Measurements from ENCODE around the gene ENO1. TPM values are rescaled to one million over a fixed set of nuclear protein-coding genes. Genes with fewer than 3 reads are reported as not detected.

Gene ENO1
- total RNA-seq, 4 donors from 2014 or later, result 954 to 1,668 (median 1,315) TPM

GRCh38 chr1:8883491-8883890 is 5.0 kb upstream of the ENO1 start:
- DNase-seq, result no peak
- Histone ChIP-seq H3K9me3 (no peaks in the 10 kb centered on the region), H3K27ac (no peak overlapping the region), H3K4me1 (peaks cover 7 to 36% (median 13%) of the 10 kb centered on the region in 3 donors), H3K36me3 (no peaks in the 10 kb centered on the region), H3K4me3 (no peak overlapping the region), H3K27me3 (no peaks in the 10 kb centered on the region)
- intact Hi-C loops (cut with DNase I), result no loop called here
- WGBS, 2 donors, result 44 to 57% methylated on average over 3 of the region's 3 CpGs
- TF ChIP-seq CTCF (IDR thresholded peaks at IDR 0.05), result no peak
- TF ChIP-seq POLR2A (IDR thresholded peaks at IDR 0.05), result no peak

- no peak for DNase-seq
- Histone ChIP-seq H3K9me3 (no peaks in the 10 kb centered on the region), H3K27me3 (no peaks in the 10 kb centered on the region), H3K27ac (peak overlapping the region; percentile 93 to 100 (median 99)), H3K4me1 (peaks cover 22 to 60% (median 34%) of the 10 kb centered on the region in 3 donors), H3K4me3 (peak overlapping the region in 3 of 4 donors; percentile 76 to 93 (median 88)), H3K36me3 (peaks cover 0 to 13% (median 0%) of the 10 kb centered on the region in 3 donors)
- no peak for TF ChIP-seq POLR2A (IDR thresholded peaks at IDR 0.05)
- TF ChIP-seq CTCF (IDR thresholded peaks at IDR 0.05), result no peak
- intact Hi-C loops (cut with DNase I), result no loop called here
- 19 to 20% methylated on average over 9 of the region's 9 CpGs for WGBS, 2 donors
Observed at GRCh38 chr1:8879922-8880676, 1.6 kb upstream of the ENO1 start.

- no peak for TF ChIP-seq CTCF (IDR thresholded peaks at IDR 0.05)
- no peak for TF ChIP-seq POLR2A (IDR thresholded peaks at IDR 0.05)
- intact Hi-C loops (cut with DNase I), result no loop called here
- WGBS, 2 donors, result 16 to 20% methylated on average over 11 of the region's 11 CpGs
- no peaks in the 10 kb centered on the region for H3K27me3 ChIP-seq
- peaks cover 22 to 66% (median 40%) of the 10 kb centered on the region in 3 donors for H3K4me1 ChIP-seq
- DNase-seq, result no peak
- no peaks in the 10 kb centered on the region for H3K9me3 ChIP-seq
- H3K4me3 ChIP-seq, result peak overlapping the region; percentile 71 to 93 (median 82)
- peaks cover 0 to 19% (median 0%) of the 10 kb centered on the region in 3 donors for H3K36me3 ChIP-seq
- peak overlapping the region; percentile 93 to 100 (median 99) for H3K27ac ChIP-seq
Observed at GRCh38 chr1:8879464-8879921, 1.0 kb upstream of the ENO1 start.

GRCh38 chr1:8878698-8879463 is 395 bp upstream of the ENO1 start:
- WGBS, 2 donors, result 0% methylated on average over 8 of the region's 82 CpGs; no CpG with 5 or more reads in 1 of the 2 donors
- no peaks in the 10 kb centered on the region for H3K9me3 ChIP-seq
- peak overlapping the region; percentile 93 to 100 (median 99) for H3K27ac ChIP-seq
- intact Hi-C loops (cut with DNase I), result no loop called here
- peak; percentile 93 for DNase-seq
- no peaks in the 10 kb centered on the region for H3K27me3 ChIP-seq
- peaks cover 0 to 25% (median 0%) of the 10 kb centered on the region in 3 donors for H3K36me3 ChIP-seq
- peaks cover 27 to 68% (median 44%) of the 10 kb centered on the region in 3 donors for H3K4me1 ChIP-seq
- no peak for TF ChIP-seq CTCF (IDR thresholded peaks at IDR 0.05)
- TF ChIP-seq POLR2A (IDR thresholded peaks at IDR 0.05), result peak in 3 of 4 donors; percentile 18 to 89 (median 61)
- peak overlapping the region; percentile 71 to 93 (median 82) for H3K4me3 ChIP-seq
